Trophoblast cell (in vitro differentiated cells and primary cell): ENCODE measurements around the gene NRXN3.

Experiments used
- DNase-seq, 2 donors: peaks; one replicate each; pipeline ENCODE4 v3.0.0-alpha.2; 2016
- H2AFZ ChIP-seq: 2 replicates; pipeline ENCODE4 v1.6.1; 2013; ENCODE audit warnings: low read length, moderate library complexity, mild to moderate bottlenecking; ENCODE audit not compliant: insufficient read depth, poor library complexity
- H2AK5ac ChIP-seq: 2 replicates; pipeline ENCODE4 v1.6.1; 2013; ENCODE audit warnings: mild to moderate bottlenecking, low read length
- H2BK120ac ChIP-seq: 2 replicates; pipeline ENCODE4 v1.6.1; 2013; ENCODE audit warnings: low read length, mild to moderate bottlenecking, moderate library complexity; ENCODE audit not compliant: insufficient read depth, poor library complexity
- H2BK12ac ChIP-seq: 2 replicates; pipeline ENCODE4 v1.6.1; 2013; ENCODE audit warnings: mild to moderate bottlenecking, low read length, moderate library complexity
- H2BK5ac ChIP-seq: 2 replicates; pipeline ENCODE4 v1.6.1; 2013; ENCODE audit warnings: low read length, low read depth, moderate library complexity, mild to moderate bottlenecking; ENCODE audit not compliant: poor library complexity
- H3K14ac ChIP-seq: 2 replicates; pipeline ENCODE4 v1.6.1; 2013; ENCODE audit warnings: mild to moderate bottlenecking, low read length
- H3K18ac ChIP-seq: 2 replicates; pipeline ENCODE4 v1.6.1; 2013; ENCODE audit warnings: mild to moderate bottlenecking, low read length
- H3K23ac ChIP-seq: 2 replicates; pipeline ENCODE4 v1.6.1; 2013; ENCODE audit warnings: low read length
- H3K27ac ChIP-seq: 2 replicates; pipeline ENCODE4 v1.5.1; 2013; ENCODE audit warnings: low read depth, mild to moderate bottlenecking, inconsistent platforms, low read length, moderate library complexity
- H3K27me3 ChIP-seq: 2 replicates; pipeline ENCODE4 v1.6.1; 2013; ENCODE audit warnings: inconsistent platforms, mild to moderate bottlenecking, low read length, moderate library complexity; ENCODE audit not compliant: insufficient read depth
- H3K36me3 ChIP-seq, 2 experiments: 1 replicate in 1 of 2; 2 replicates in 1 of 2; pipeline ENCODE4 v1.6.1; 2013; ENCODE audit warnings: low read length in 2 of 2, mild to moderate bottlenecking in 2 of 2, moderate library complexity in 1 of 2; ENCODE audit not compliant: insufficient read depth in 2 of 2, control insufficient read depth in 1 of 2
- H3K4ac ChIP-seq: 2 replicates; pipeline ENCODE4 v1.6.1; 2013; ENCODE audit warnings: low read depth, mild to moderate bottlenecking, low read length, moderate library complexity
- H3K4me1 ChIP-seq, 2 experiments: 1 replicate in 1 of 2; 2 replicates in 1 of 2; pipeline ENCODE4 v1.6.1; 2013; ENCODE audit warnings: low read length in 2 of 2, mild to moderate bottlenecking in 2 of 2, moderate library complexity in 1 of 2; ENCODE audit not compliant: insufficient read depth in 2 of 2, control insufficient read depth in 1 of 2
- H3K4me2 ChIP-seq: 2 replicates; pipeline ENCODE4 v1.6.1; 2013; ENCODE audit warnings: inconsistent platforms, mild to moderate bottlenecking, low read length, moderate library complexity
- H3K4me3 ChIP-seq: 2 replicates; pipeline ENCODE4 v1.5.1; 2013; ENCODE audit warnings: mild to moderate bottlenecking, low read depth, low read length, inconsistent platforms
- H3K79me1 ChIP-seq: one replicate; pipeline ENCODE4 v1.6.1; 2013; ENCODE audit warnings: low read length
- H3K79me2 ChIP-seq: 2 replicates; pipeline ENCODE4 v1.6.1; 2013; ENCODE audit warnings: low read length, mild to moderate bottlenecking; ENCODE audit not compliant: control insufficient read depth, insufficient read depth, poor library complexity
- H3K9ac ChIP-seq: 2 replicates; pipeline ENCODE4 v1.6.1; 2013; ENCODE audit warnings: mild to moderate bottlenecking, low read length
- H3K9me3 ChIP-seq: 2 replicates; pipeline ENCODE4 v1.6.1; 2013; ENCODE audit warnings: low read depth, mild to moderate bottlenecking, control low read depth, inconsistent platforms, low read length; ENCODE audit not compliant: insufficient read depth
- H4K12ac ChIP-seq: 2 replicates; pipeline ENCODE4 v1.6.1; 2013; ENCODE audit warnings: low read depth, mild to moderate bottlenecking, low read length, moderate library complexity
- H4K8ac ChIP-seq: 2 replicates; pipeline ENCODE4 v1.6.1; 2013; ENCODE audit warnings: low read depth, mild to moderate bottlenecking, low read length, moderate library complexity
- H4K91ac ChIP-seq: one replicate; pipeline ENCODE4 v1.6.1; 2013; ENCODE audit warnings: low read depth, mild to moderate bottlenecking, low read length, moderate library complexity
- WGBS: extraction: QIAGEN DNeasy Blood & Tissue Kit; methylation state at CpG from one replicate; pipeline ENCODE4 v1.1.7; 2013; ENCODE audit warnings: missing lambda C conversion rate; ENCODE audit not compliant: insufficient read length, insufficient coverage; ENCODE audit errors: extremely low coverage; 5-methylcytosine and 5-hydroxymethylcytosine counted together

The NRXN3 gene

GRCh38 chr14:78592616-78593219, 422.5 kb downstream of the NRXN3 start:
- H4K8ac ChIP-seq = no peak overlapping the region
- DNase-seq = no peak
- no peak overlapping the region for H3K14ac ChIP-seq
- no peak overlapping the region for H4K12ac ChIP-seq
- H4K91ac ChIP-seq = no peak overlapping the region
- no peaks in the 10 kb centered on the region for H3K79me2 ChIP-seq
- H3K4me1 ChIP-seq = no peaks in the 10 kb centered on the region
- no peak overlapping the region for H3K4me2 ChIP-seq
- H3K18ac ChIP-seq = no peak overlapping the region
- no peak overlapping the region for H3K9ac ChIP-seq
- H3K27me3 ChIP-seq = no peaks in the 10 kb centered on the region
- H2BK120ac ChIP-seq = no peak overlapping the region
- no peak overlapping the region for H3K4me3 ChIP-seq
- no peak overlapping the region for H3K27ac ChIP-seq
- no peak overlapping the region for H2AFZ ChIP-seq
- no CpG with 5 or more reads among the region's 13 CpGs for WGBS
- no peak overlapping the region for H3K23ac ChIP-seq
- H2AK5ac ChIP-seq = no peak overlapping the region
- H3K9me3 ChIP-seq = no peaks in the 10 kb centered on the region
- no peak overlapping the region for H3K4ac ChIP-seq
- H3K79me1 ChIP-seq = no peaks in the 10 kb centered on the region
- H3K36me3 ChIP-seq = no peaks in the 10 kb centered on the region
- H2BK12ac ChIP-seq = no peak overlapping the region
- no peak overlapping the region for H2BK5ac ChIP-seq

DNA sequence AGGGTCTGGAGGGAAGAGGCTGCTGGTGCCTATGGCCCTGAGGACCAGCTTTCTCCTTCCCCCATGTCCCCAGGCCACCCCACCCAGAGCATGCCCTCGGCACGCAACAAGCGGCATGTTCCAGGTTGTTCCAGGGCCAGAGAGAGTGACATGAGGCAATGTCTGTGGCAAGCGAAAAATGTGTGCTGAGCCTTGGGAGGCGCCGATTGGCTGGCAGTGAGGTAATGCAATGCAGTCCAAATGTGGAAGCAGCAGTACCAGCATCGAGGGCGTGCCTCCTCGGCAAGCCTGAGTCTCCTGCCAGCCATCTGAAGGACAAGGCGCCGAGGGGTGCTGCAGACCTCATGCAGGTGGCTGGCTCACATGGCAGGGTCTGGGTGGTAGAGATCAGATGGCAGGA, 423.8 kb downstream of the NRXN3 start:
- Histone ChIP-seq H3K79me2 (no peaks in the 10 kb centered on the region), H2BK12ac (no peak overlapping the region), H3K79me1 (no peaks in the 10 kb centered on the region), H4K12ac (no peak overlapping the region), H4K91ac (no peak overlapping the region), H3K9me3 (no peaks in the 10 kb centered on the region), H4K8ac (no peak overlapping the region), H3K23ac (no peak overlapping the region), H2BK5ac (no peak overlapping the region), H3K4ac (no peak overlapping the region), H3K9ac (no peak overlapping the region), H3K27ac (no peak overlapping the region), H3K4me3 (no peak overlapping the region), H3K18ac (no peak overlapping the region), H3K27me3 (no peaks in the 10 kb centered on the region), H2AK5ac (no peak overlapping the region), H2BK120ac (no peak overlapping the region), H3K36me3 (no peaks in the 10 kb centered on the region), H3K4me2 (no peak overlapping the region), H3K4me1 (no peaks in the 10 kb centered on the region), H2AFZ (no peak overlapping the region), H3K14ac (no peak overlapping the region)
- DNase-seq = peak; percentile 10 to 25
- WGBS = no CpG with 5 or more reads among the region's 11 CpGs

- Histone ChIP-seq H3K4ac (no peak overlapping the region), H3K9ac (no peak overlapping the region), H2BK12ac (no peak overlapping the region), H3K36me3 (no peaks in the 10 kb centered on the region), H3K4me3 (no peak overlapping the region), H3K4me2 (no peak overlapping the region), H3K79me1 (no peaks in the 10 kb centered on the region), H3K27ac (no peak overlapping the region), H3K27me3 (no peaks in the 10 kb centered on the region), H3K9me3 (no peaks in the 10 kb centered on the region), H3K23ac (no peak overlapping the region), H3K18ac (no peak overlapping the region), H2AK5ac (no peak overlapping the region), H3K14ac (no peak overlapping the region), H3K79me2 (no peaks in the 10 kb centered on the region), H2BK5ac (no peak overlapping the region), H4K8ac (no peak overlapping the region), H2BK120ac (no peak overlapping the region), H4K91ac (no peak overlapping the region), H2AFZ (no peak overlapping the region), H4K12ac (no peak overlapping the region), H3K4me1 (no peaks in the 10 kb centered on the region)
- no peak for DNase-seq
- WGBS = no CpG with 5 or more reads among the region's 7 CpGs
These were observed 425.6 kb downstream of the NRXN3 start for GRCh38 chr14:78595797-78596196.

DNA sequence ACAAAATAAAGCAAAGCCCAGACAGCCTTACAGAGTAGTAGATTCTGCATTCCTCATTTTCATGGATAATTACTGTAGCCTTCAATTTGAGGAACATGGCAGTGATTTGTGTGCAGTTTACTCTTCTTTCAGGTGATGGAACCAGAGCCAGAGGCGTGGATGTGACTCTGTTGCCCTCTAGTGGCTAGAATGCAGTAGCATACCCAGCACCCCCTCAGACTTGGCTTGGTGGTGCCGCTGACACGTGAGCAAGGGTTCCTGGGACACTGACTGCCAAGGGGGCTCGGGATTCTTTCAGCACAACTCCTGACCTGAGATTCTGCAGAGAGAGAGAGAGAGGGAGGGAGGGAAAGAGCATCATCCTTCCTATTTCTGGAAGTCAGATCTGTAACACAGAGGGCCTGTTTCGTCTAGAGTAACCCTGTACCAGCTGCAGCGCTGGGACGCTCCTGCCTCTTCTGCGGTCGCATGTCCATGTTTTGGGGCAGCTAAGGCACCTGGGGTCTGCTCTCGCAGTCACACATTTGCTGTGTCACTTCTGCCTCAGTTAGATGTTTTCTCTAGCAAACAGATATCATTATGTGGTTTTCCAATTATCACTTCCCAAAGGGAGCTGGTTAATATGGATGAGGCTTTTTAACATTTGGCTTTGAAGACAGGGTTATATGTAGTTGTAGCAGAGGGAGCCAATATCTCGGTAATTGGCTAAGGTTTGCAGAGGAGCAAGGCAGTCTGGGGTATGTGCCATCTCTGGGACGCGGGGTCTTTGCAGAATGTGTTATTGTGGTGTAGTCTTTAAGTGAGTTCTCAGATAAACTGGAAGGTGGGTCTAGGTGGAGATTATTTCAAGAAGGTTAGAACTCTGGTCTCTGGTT, 428.1 kb downstream of the NRXN3 start:
- H3K4ac ChIP-seq = no peak overlapping the region
- no peak overlapping the region for H3K27ac ChIP-seq
- H3K4me3 ChIP-seq = no peak overlapping the region
- no peaks in the 10 kb centered on the region for H3K4me1 ChIP-seq
- no peaks in the 10 kb centered on the region for H3K36me3 ChIP-seq
- no peaks in the 10 kb centered on the region for H3K79me1 ChIP-seq
- H3K23ac ChIP-seq = no peak overlapping the region
- no peak overlapping the region for H2AFZ ChIP-seq
- H4K12ac ChIP-seq = no peak overlapping the region
- H3K79me2 ChIP-seq = no peaks in the 10 kb centered on the region
- H2AK5ac ChIP-seq = no peak overlapping the region
- WGBS = no CpG with 5 or more reads among the region's 13 CpGs
- H3K14ac ChIP-seq = no peak overlapping the region
- no peak overlapping the region for H2BK5ac ChIP-seq
- H4K91ac ChIP-seq = no peak overlapping the region
- H3K9me3 ChIP-seq = no peaks in the 10 kb centered on the region
- no peaks in the 10 kb centered on the region for H3K27me3 ChIP-seq
- H3K18ac ChIP-seq = no peak overlapping the region
- H2BK12ac ChIP-seq = peak overlapping the region; percentile 38
- H3K4me2 ChIP-seq = no peak overlapping the region
- H3K9ac ChIP-seq = no peak overlapping the region
- no peak overlapping the region for H2BK120ac ChIP-seq
- no peak overlapping the region for H4K8ac ChIP-seq
- peak; percentile 21 to 67 for DNase-seq
